HEK293 (cell line): ENCODE measurements around the gene ANKFN1.

ENCODE experiments used
- BCL11A ChIP-seq: fragments of 450-650 bp; formaldehyde crosslinking; IDR thresholded peaks from 2 replicates; pipeline ENCODE4 v1.5.1; 2016; ENCODE audit warnings: low read depth, missing biosample characterization, missing genetic modification characterization
- KLF1 ChIP-seq: fragments of 450-650 bp; formaldehyde crosslinking; IDR thresholded peaks from 2 replicates; pipeline ENCODE4 v1.5.1; 2016; ENCODE audit warnings: missing biosample characterization, missing genetic modification characterization
- TRIM28 ChIP-seq: IDR thresholded peaks from 2 replicates; pipeline ENCODE4 v1.6.1; 2011; ENCODE audit warnings: low read length, control low read depth, borderline replicate concordance
- ZNF140 ChIP-seq: fragments of 450-650 bp; formaldehyde crosslinking; IDR thresholded peaks from 2 replicates; pipeline ENCODE4 v1.5.1; 2016; ENCODE audit warnings: missing biosample characterization, missing genetic modification characterization
- ZNF335 ChIP-seq: fragments of 450-650 bp; formaldehyde crosslinking; conservative IDR thresholded peaks from 2 replicates; pipeline ENCODE4 v1.5.1; 2016; ENCODE audit warnings: missing biosample characterization, missing genetic modification characterization
- TF ChIP-seq, protein P1 (sequence below): fragments of 450-650 bp; formaldehyde crosslinking; IDR thresholded peaks from 2 replicates; pipeline ENCODE4 v1.5.1; 2016; ENCODE audit warnings: missing biosample characterization, missing genetic modification characterization
- TF ChIP-seq, protein P2 (sequence below): sonication (generic); formaldehyde crosslinking; IDR thresholded peaks from 2 replicates; pipeline ENCODE4 v1.8.1; 2022; ENCODE audit warnings: mild to moderate bottlenecking, moderate library complexity, missing genetic modification reagents
- TF ChIP-seq, protein P3 (sequence below): fragments of 450-650 bp; formaldehyde crosslinking; IDR thresholded peaks from 2 replicates; pipeline ENCODE4 v1.5.1; 2016; ENCODE audit warnings: missing biosample characterization, missing genetic modification characterization

DNA sequence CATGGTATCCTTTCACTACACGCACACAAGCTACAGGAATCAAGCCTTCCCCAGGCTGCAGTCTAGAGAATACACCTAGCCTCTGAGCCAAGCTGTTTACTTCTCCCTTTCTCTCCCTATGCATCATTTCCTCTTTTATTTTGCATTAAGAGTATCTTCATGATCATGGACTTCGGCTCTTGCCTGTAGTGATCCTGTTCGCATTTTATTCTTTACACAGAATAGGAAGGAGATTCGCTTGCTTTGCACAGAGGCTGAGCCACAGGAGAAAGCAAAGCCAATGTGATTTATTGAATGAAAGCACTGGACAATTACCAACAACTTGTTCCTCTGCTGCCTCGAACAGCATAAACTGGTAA lies 172.7 kb downstream of the ANKFN1 start:
- TF ChIP-seq, protein P1, sequence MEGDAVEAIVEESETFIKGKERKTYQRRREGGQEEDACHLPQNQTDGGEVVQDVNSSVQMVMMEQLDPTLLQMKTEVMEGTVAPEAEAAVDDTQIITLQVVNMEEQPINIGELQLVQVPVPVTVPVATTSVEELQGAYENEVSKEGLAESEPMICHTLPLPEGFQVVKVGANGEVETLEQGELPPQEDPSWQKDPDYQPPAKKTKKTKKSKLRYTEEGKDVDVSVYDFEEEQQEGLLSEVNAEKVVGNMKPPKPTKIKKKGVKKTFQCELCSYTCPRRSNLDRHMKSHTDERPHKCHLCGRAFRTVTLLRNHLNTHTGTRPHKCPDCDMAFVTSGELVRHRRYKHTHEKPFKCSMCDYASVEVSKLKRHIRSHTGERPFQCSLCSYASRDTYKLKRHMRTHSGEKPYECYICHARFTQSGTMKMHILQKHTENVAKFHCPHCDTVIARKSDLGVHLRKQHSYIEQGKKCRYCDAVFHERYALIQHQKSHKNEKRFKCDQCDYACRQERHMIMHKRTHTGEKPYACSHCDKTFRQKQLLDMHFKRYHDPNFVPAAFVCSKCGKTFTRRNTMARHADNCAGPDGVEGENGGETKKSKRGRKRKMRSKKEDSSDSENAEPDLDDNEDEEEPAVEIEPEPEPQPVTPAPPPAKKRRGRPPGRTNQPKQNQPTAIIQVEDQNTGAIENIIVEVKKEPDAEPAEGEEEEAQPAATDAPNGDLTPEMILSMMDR, result no peak
- TF ChIP-seq BCL11A (tag by site-specific recombination) (no peak), ZNF335 (tag by site-specific recombination) (no peak), ZNF140 (tag by site-specific recombination) (no peak), KLF1 (tag by site-specific recombination) (no peak), TRIM28 (no peak)
- TF ChIP-seq, protein P2, sequence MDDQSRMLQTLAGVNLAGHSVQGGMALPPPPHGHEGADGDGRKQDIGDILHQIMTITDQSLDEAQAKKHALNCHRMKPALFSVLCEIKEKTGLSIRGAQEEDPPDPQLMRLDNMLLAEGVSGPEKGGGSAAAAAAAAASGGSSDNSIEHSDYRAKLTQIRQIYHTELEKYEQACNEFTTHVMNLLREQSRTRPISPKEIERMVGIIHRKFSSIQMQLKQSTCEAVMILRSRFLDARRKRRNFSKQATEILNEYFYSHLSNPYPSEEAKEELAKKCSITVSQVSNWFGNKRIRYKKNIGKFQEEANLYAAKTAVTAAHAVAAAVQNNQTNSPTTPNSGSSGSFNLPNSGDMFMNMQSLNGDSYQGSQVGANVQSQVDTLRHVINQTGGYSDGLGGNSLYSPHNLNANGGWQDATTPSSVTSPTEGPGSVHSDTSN (CRISPR knock-in tag), result no peak
- TF ChIP-seq, protein P3, sequence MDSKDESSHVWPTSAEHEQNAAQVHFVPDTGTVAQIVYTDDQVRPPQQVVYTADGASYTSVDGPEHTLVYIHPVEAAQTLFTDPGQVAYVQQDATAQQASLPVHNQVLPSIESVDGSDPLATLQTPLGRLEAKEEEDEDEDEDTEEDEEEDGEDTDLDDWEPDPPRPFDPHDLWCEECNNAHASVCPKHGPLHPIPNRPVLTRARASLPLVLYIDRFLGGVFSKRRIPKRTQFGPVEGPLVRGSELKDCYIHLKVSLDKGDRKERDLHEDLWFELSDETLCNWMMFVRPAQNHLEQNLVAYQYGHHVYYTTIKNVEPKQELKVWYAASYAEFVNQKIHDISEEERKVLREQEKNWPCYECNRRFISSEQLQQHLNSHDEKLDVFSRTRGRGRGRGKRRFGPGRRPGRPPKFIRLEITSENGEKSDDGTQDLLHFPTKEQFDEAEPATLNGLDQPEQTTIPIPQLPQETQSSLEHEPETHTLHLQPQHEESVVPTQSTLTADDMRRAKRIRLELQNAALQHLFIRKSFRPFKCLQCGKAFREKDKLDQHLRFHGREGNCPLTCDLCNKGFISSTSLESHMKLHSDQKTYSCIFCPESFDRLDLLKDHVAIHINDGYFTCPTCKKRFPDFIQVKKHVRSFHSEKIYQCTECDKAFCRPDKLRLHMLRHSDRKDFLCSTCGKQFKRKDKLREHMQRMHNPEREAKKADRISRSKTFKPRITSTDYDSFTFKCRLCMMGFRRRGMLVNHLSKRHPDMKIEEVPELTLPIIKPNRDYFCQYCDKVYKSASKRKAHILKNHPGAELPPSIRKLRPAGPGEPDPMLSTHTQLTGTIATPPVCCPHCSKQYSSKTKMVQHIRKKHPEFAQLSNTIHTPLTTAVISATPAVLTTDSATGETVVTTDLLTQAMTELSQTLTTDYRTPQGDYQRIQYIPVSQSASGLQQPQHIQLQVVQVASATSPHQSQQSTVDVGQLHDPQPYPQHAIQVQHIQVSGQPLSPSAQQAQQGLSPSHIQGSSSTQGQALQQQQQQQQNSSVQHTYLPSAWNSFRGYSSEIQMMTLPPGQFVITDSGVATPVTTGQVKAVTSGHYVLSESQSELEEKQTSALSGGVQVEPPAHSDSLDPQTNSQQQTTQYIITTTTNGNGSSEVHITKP (tag by site-specific recombination), result no peak
